ENCODE measurements around the gene CCL27. TPM values are rescaled to one million over a fixed set of nuclear protein-coding genes. Genes with fewer than 3 reads are reported as not detected.
"Not testable (repeated sequence)": the region's sequence is repeated elsewhere in the genome, so short reads cannot be mapped to it uniquely, and the experiment has no call there.

CCL27 gene
- total RNA-seq, 2 experiments from 2014 or later, result 0.80 TPM; not detected in 1

DNA sequence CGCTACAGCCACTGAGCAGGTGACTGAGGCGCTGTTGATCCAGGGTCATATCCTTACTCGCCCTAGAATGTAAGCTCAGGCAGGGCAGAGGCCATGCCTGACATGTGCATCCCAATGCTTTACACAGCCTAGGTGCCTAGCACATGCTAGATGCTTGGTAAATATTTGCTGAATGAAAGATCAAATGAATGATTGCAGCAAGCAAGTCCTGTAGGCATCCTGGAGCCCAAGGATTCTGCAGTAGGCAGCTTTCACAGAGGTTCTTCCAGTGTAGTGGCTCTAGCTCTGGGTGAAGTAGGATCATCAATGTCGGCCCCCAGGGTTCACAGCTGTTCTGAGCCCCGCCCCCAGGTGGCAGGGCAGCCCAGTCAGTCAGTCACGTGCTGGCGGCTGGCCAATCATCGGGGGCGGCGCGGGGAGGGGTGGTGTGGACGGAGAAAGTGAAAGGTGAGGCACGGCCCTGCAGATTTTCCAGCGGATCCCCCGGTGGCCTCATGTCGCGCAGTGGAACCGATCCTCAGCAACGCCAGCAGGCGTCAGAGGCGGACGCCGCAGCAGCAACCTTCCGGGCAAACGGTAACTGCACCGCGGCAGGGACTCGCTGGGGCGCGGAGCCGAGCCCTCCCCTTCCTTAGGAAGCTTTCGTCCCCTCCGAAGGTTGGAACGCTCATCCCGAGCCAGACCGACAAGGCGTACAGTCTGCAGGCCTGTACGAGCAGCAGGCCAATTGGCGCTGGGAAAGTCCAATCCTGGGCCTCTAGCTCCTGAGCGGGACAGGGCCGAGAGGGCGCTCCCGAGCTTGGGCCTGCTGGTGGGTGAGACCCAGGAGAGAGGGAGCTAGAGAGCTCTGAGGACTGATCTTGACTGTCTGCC lies 16.0 kb downstream of the CCL27 start, which contains the start of gene GALT:
GALT (plus strand) TSS at position 465 of the 873 bp plus-strand sequence; CDS start at position 495, 30 bp downstream.
- Mint-ChIP-seq H3K9me3 (no peaks in the 10 kb centered on the region), H3K36me3 (peaks cover 27% of the 10 kb centered on the region), H3K27me3 (no peaks in the 10 kb centered on the region), H3K27ac (peak within 1 kb of the TSS; percentile 84), H3K4me3 (peak within 1 kb of the TSS; percentile 86), H3K4me1 (ENCODE audit: low read depth) (peaks cover 28% of the 10 kb centered on the region)
- DNase-seq, result peak; percentile 99
- POLR2A ChIA-PET, result interaction anchor here (0.8 to 2.0 kb wide), 5 partner anchors 9 to 188 kb away, joined by 3 to 42 read pairs (median 4); partner anchors contain the start of genes DNAI1, FAM219A and SIGMAR1
- CTCF ChIA-PET, result interaction anchor here (1.0 to 4.2 kb wide), 14 partner anchors 10 to 56 kb away, joined by 3 to 104 read pairs (median 7); partner anchors contain the start of genes CCL27, DCTN3, RPP25L and SIGMAR1
- intact Hi-C loops (cut with micrococcal nuclease), result loop anchor here (1.0 kb wide), 3 partner anchors 8 to 34 kb away; partner anchors contain the start of gene RPP25L

DNA sequence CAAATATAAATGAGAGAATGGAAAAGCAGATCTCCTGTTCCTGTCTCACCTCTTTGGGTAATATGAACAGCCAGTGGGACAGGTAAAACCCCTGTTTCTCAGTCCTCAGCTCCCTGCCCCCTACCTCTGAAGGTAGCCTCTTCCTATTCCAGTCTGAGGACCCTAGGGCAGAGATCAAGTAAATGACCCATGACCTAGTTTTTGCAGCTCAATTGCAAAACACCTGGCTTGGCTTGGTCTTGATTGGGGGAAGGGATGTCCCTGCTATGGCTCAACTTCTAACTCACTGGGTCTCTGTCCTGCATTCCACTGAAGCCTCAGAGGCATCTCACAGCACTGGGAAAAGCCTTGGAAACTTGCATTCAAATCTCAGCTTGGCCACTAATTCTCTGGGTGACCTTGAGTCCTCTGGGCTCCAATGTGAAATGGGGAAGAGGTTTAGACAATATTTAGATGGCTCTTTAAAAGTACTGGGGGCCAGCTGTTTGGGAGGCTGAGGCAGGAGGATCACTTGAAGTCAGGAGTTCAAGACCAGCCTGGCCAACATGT lies 17.6 kb downstream of the CCL27 start:
- ChIA-PET CTCF (interaction anchor here (0.7 to 3.0 kb wide), 4 partner anchors 11 to 266 kb away, joined by 3 to 26 read pairs (median 5); no protein-coding TSS in a partner anchor), POLR2A (no interaction called here)
- H3K9me3 Mint-ChIP-seq, result no peaks in the 10 kb centered on the region
- peaks cover 24% of the 10 kb centered on the region for H3K36me3 Mint-ChIP-seq
- no peak for DNase-seq
- H3K27ac Mint-ChIP-seq, result no peak overlapping the region
- peaks cover 27% of the 10 kb centered on the region for H3K4me1 Mint-ChIP-seq (ENCODE audit: low read depth)
- H3K27me3 Mint-ChIP-seq, result no peaks in the 10 kb centered on the region
- no peak overlapping the region for H3K4me3 Mint-ChIP-seq
- intact Hi-C loops (cut with micrococcal nuclease), result no loop called here

DNA sequence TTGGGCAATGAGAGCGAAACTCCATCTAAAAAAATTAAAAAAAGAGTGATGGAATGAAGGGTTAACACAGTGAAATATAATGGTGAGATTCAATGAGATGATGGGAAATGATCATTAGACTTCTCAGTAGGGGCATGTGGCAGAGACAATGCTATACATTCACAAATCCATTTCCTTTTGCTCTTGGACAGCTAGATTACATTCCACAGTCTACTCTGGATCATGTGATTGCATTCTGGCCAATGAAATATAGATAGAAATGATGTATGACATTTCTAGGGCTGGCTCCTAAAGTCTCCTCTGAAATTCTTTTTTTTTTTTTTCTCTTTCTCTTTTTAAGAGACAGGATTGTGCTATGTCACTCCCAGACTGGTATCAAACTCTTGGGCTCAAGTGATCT lies 19.8 kb downstream of the CCL27 start:
- H3K4me3 Mint-ChIP-seq, result no peak overlapping the region
- intact Hi-C loops (cut with micrococcal nuclease), result no loop called here
- CTCF ChIA-PET, result interaction anchor here (0.6 to 3.0 kb wide), 5 partner anchors 9 to 60 kb away, joined by 3 to 26 read pairs (median 4); no protein-coding TSS in a partner anchor
- no peak overlapping the region for H3K27ac Mint-ChIP-seq
- peaks cover 24% of the 10 kb centered on the region for H3K4me1 Mint-ChIP-seq (ENCODE audit: low read depth)
- POLR2A ChIA-PET, result no interaction called here
- peaks cover 4% of the 10 kb centered on the region for H3K36me3 Mint-ChIP-seq
- no peaks in the 10 kb centered on the region for H3K9me3 Mint-ChIP-seq
- no peaks in the 10 kb centered on the region for H3K27me3 Mint-ChIP-seq
- no peak for DNase-seq

DNA sequence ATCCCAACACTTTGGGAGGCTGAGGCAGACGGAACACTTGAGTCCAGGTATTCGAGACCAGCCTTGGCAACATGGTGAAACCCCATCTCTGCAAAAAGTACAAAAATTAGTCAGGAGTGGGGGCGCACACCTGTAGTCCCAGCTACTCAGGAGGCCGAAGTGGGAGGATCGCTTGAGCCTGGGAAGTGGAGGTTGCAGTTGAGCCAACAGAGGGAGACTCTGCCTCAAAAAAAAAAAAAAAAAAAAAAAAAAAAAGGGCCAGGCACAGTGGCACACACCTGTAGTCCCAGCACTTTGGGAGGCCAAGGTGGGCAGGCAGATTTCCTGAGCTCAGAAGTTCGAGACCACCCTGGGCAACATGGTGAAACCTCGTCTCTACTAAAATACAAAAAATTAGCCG lies 23.1 kb downstream of the CCL27 start:
- not testable (repeated sequence) for H3K27ac Mint-ChIP-seq

DNA sequence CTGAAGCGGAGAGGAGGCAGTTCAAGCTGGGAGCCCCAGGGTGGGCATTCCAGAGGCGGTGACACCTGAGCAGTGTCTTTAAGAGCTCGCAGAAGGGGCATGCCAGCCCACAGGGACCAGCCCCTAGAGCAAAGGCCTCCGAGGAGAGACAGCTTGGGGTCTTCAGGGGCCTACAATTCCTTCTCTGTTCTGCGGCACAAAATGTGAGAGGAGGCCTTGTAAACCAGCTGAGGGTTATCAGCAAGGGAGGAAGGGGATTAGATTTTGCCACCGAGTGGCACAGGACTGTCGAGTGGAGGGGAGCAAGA lies 24.4 kb downstream of the CCL27 start:
- DNase-seq, result no peak
- CTCF ChIA-PET, result interaction anchor here (0.7 to 8.0 kb wide), 15 partner anchors 10 to 259 kb away, joined by 3 to 135 read pairs (median 5); partner anchors contain the start of genes GALT and RPP25L
- Mint-ChIP-seq H3K27me3 (no peaks in the 10 kb centered on the region), H3K4me1 (ENCODE audit: low read depth) (peaks cover 41% of the 10 kb centered on the region), H3K9me3 (no peaks in the 10 kb centered on the region), H3K27ac (peak overlapping the region; percentile 80), H3K36me3 (peaks cover 20% of the 10 kb centered on the region), H3K4me3 (peak overlapping the region; percentile 94)
- intact Hi-C loops (cut with micrococcal nuclease), result loop anchor here (1.0 to 10.0 kb wide), 3 partner anchors 8 to 313 kb away; partner anchors contain the start of genes DNAI1, FAM219A, GALT and KIF24
- POLR2A ChIA-PET, result interaction anchor here (0.8 to 3.7 kb wide), 10 partner anchors 9 to 441 kb away, joined by 3 to 42 read pairs (median 4); partner anchors contain the start of genes DCTN3, FANCG, GALT and RPP25L

More for the DNA sequence above, 23.1 kb downstream of the CCL27 start:
- not testable (repeated sequence) for H3K9me3 Mint-ChIP-seq, DNase-seq, H3K27me3 Mint-ChIP-seq, H3K4me3 Mint-ChIP-seq
- Mint-ChIP-seq H3K4me1 (ENCODE audit: low read depth) (peaks cover 34% of the 10 kb centered on the region), H3K36me3 (peaks cover 20% of the 10 kb centered on the region)
- intact Hi-C loops (cut with micrococcal nuclease), result loop anchor here (2.0 to 10.0 kb wide), 2 partner anchors 181 to 315 kb away; partner anchors contain the start of genes DNAI1, FAM219A, KIF24 and NUDT2
- ChIA-PET POLR2A (interaction anchor here (1.5 kb wide), 1 partner anchor 9 kb away, joined by 4 read pairs; no protein-coding TSS in a partner anchor), CTCF (interaction anchor here (1.3 to 8.0 kb wide), 3 partner anchors 19 to 63 kb away, joined by 3 to 135 read pairs (median 15); partner anchors contain the start of gene RPP25L)

DNA sequence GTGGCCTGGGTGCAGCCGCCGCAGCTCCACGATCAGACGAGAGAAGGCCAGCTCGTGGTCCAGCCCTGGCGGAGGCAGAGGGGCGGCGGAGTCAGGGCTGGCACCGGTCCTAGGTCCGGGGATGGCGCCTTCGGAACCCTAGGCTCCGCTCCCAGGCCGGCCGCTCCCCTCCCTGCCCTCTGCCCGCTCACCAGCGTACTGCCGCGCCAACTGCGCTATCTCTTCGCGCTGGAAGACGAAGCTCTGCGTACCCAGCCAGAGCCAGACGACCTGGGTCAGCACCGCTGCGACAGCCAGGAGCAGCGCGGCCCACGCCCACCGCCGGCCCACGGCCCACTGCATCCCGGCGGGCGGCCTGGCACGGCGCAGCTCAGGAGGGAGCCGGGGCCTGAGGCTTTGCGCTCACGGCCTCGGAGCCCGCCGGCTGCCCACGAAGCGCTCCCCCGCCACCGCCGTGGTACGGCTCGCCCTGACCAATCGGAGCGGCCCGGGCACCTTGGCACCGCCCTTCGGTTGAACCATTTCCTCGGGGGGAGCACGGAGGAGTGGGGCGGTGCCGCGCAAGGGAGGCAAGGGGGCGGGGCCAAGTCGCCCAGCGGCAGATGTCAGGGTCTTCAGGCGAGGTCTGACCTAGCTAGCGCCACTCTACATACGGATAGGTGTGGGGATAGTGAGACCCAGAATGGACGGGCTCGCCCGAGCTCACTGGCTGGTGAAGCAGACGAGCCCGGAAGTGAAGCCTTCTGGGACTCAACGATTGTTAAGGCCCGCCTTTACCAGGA lies 24.9 kb downstream of the CCL27 start, which contains the start of gene SIGMAR1:
SIGMAR1 (minus strand) TSS at position 432 of the 782 bp plus-strand sequence; CDS start at position 342, 90 bp downstream.
- Mint-ChIP-seq H3K36me3 (peaks cover 20% of the 10 kb centered on the region), H3K4me3 (peak within 1 kb of the TSS; percentile 94)

DNA sequence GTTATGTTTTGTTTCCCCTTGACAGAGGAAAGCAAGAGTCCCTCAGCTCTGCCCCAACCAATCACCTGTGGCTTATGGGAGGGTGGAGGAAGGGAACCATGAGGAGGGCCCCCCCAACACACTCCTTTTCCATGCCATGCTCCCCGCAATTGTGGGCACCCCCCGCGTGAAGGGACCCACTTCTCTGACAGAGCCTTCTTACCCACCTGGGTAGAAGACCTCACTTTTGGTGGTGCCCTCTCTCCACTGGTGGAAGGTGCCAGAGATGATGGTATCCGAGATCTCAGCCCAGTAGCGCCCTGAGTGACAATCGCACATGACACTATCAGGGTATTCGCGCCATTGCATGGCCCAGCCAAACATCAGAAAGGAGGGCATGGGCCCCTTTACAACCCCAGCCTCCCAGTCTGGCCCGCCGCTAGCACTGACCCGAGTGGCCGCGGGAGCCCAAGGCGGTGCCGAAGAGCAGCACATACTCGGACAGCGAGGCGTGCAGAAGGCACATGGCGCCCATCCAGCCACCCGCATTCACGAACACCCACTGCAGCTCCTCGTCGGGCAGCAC lies 25.6 kb downstream of the CCL27 start:
- Mint-ChIP-seq H3K4me1 (ENCODE audit: low read depth) (peaks cover 41% of the 10 kb centered on the region), H3K4me3 (peak overlapping the region; percentile 94), H3K27me3 (no peaks in the 10 kb centered on the region), H3K36me3 (peaks cover 20% of the 10 kb centered on the region), H3K9me3 (no peaks in the 10 kb centered on the region), H3K27ac (peak overlapping the region; percentile 80)
- ChIA-PET CTCF (interaction anchor here (1.0 to 8.0 kb wide), 13 partner anchors 11 to 259 kb away, joined by 3 to 135 read pairs (median 7); partner anchors contain the start of genes DCTN3, GALT and RPP25L), POLR2A (interaction anchor here (1.1 to 3.7 kb wide), 8 partner anchors 10 to 443 kb away, joined by 4 to 42 read pairs (median 6); partner anchors contain the start of genes CCL27, DCTN3, FANCG and GALT)
- intact Hi-C loops (cut with micrococcal nuclease), result loop anchor here (1.0 to 10.0 kb wide), 2 partner anchors 17 to 312 kb away; partner anchors contain the start of genes DCTN3, KIF24 and NUDT2
- DNase-seq, result no peak

More for the DNA sequence above, 24.9 kb downstream of the CCL27 start, which contains the start of gene SIGMAR1:
- ChIA-PET POLR2A (interaction anchor here (0.8 to 3.7 kb wide), 12 partner anchors 9 to 442 kb away, joined by 3 to 42 read pairs (median 4); partner anchors contain the start of genes CCL27, DCTN3, FANCG and GALT), CTCF (interaction anchor here (0.7 to 8.0 kb wide), 16 partner anchors 10 to 260 kb away, joined by 3 to 135 read pairs (median 6); partner anchors contain the start of genes DCTN3, GALT and RPP25L)
- DNase-seq, result peak; percentile 94
- H3K27me3 Mint-ChIP-seq, result no peaks in the 10 kb centered on the region
- peak within 1 kb of the TSS; percentile 80 for H3K27ac Mint-ChIP-seq
- intact Hi-C loops (cut with micrococcal nuclease), result loop anchor here (1.0 to 10.0 kb wide), 4 partner anchors 9 to 313 kb away; partner anchors contain the start of genes DCTN3, DNAI1, FAM219A and GALT
- H3K4me1 Mint-ChIP-seq (ENCODE audit: low read depth), result peaks cover 41% of the 10 kb centered on the region
- H3K9me3 Mint-ChIP-seq, result no peaks in the 10 kb centered on the region

DNA sequence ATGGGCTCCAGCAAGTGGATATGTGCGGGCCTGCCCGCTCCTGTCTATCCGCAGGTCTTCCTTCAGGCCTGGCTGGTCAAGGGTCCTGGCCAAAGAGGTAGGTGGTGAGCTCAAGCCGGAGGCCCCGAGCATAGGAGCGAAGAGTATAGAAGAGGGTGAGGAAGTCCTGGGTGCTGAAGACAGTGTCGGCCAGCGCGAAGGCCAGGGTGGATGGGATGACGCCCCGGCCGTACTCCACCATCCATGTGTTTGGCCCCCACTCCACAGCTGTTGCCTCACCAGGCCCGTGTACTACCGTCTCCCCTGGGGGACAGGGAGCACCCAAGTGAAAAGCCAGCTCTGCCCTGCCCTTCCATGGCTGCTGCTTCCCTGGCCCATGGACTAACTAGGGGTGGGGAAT lies 26.9 kb downstream of the CCL27 start:
- Mint-ChIP-seq H3K4me1 (ENCODE audit: low read depth) (peaks cover 41% of the 10 kb centered on the region), H3K4me3 (peak overlapping the region; percentile 65), H3K27ac (no peak overlapping the region), H3K9me3 (no peaks in the 10 kb centered on the region), H3K36me3 (peaks cover 20% of the 10 kb centered on the region), H3K27me3 (peaks cover under 1% of the 10 kb centered on the region)
- DNase-seq, result no peak
- CTCF ChIA-PET, result interaction anchor here (0.9 to 8.0 kb wide), 11 partner anchors 12 to 256 kb away, joined by 3 to 135 read pairs (median 7); partner anchors contain the start of genes CCL27, DCTN3, GALT and RPP25L
- intact Hi-C loops (cut with micrococcal nuclease), result loop anchor here (10.0 kb wide), 1 partner anchor 311 kb away; the partner anchor contains the start of genes KIF24 and NUDT2
- POLR2A ChIA-PET, result interaction anchor here (1.1 to 3.7 kb wide), 3 partner anchors 10 to 18 kb away, joined by 3 to 22 read pairs (median 3); partner anchors contain the start of gene DCTN3

DNA sequence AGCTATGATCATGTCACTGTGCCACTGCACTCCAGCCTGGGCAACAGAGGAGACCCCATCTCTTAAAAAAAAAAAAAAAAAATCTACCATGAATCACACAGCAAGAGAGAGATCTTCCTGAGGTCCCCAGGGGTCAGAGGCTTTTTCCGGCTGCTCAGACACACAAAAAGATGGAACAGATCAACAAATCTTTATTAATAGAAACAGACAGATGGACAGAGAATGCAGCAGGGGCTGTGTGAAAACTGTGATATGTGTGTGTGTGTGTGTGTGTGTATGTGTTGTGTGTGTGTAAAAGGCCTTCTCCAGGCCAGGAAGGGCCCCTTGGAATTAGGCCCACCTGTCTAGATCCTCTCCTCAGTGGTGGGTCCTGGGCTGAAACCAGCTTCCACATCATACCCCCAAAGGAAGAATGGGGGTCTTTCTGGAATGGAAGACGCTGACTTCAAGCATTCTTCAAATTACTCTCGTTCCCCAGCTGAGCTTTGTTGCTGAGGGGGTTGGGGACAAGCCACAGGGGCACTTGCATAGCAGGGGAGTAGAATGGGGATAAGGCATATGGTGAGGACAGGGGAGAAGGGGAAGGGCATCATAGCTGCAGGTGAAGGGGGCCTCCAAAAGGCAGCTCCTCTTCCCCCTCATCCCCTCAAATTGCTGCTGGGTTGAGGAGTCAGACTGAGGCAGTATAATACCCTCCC lies 27.8 kb downstream of the CCL27 start:
- H3K36me3 Mint-ChIP-seq, result peaks cover 20% of the 10 kb centered on the region
- DNase-seq, result no peak
- CTCF ChIA-PET, result interaction anchor here (0.6 to 8.0 kb wide), 29 partner anchors 9 to 1111 kb away, joined by 3 to 135 read pairs (median 5); partner anchors contain the start of genes CCL27, DCTN3, GALT and RPP25L
- no peak overlapping the region for H3K27ac Mint-ChIP-seq
- POLR2A ChIA-PET, result interaction anchor here (0.9 to 1.3 kb wide), 4 partner anchors 12 to 22 kb away, joined by 3 to 5 read pairs (median 4); partner anchors contain the start of genes GALT and RPP25L
- H3K27me3 Mint-ChIP-seq, result peaks cover 8% of the 10 kb centered on the region
- no peaks in the 10 kb centered on the region for H3K9me3 Mint-ChIP-seq
- no peak overlapping the region for H3K4me3 Mint-ChIP-seq
- intact Hi-C loops (cut with micrococcal nuclease), result loop anchor here (1.0 to 10.0 kb wide), 2 partner anchors 21 to 310 kb away; partner anchors contain the start of genes KIF24 and NUDT2
- H3K4me1 Mint-ChIP-seq (ENCODE audit: low read depth), result peaks cover 41% of the 10 kb centered on the region
